Astrocyte of the hippocampus (primary cell): ENCODE results near the gene SURF1.
A peak's percentile ranks its signal among the peaks of the same experiment; 100 is the strongest.
"Not testable (repeated sequence)": the region's sequence is repeated elsewhere in the genome, so short reads cannot be mapped to it uniquely, and the experiment has no call there.

Experiments used
- DNase-seq: peaks from one replicate; pipeline ENCODE4 v3.0.0; 2011; ENCODE audit warnings: low read depth, low spot score

Gene SURF1

DNA sequence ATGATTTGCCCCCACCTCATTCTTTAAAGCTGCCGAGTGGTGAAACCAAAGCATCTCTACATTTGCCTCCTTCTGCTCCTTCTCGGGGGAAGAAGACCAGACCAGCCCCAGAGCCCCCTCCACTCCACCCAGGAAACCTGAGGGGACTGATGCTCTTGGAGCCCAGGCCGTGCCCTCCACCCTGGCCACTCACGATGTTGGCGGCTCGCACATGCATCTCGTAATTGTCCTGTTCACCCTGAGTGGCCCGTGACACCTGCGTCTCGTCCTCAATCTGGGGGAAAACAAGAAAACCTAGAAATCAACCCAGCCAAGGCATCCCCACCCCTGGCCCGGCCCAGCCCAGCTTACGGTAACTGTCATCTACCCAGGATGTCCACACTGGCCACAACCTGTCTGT lies 11.3 kb downstream of the SURF1 start:
- no peak for DNase-seq

- DNase-seq, result no peak
Observed at GRCh38 chr9:133344071-133344470, 12.2 kb downstream of the SURF1 start.

GRCh38 chr9:133342570-133342969 lies 13.7 kb downstream of the SURF1 start:
- no peak for DNase-seq

DNA sequence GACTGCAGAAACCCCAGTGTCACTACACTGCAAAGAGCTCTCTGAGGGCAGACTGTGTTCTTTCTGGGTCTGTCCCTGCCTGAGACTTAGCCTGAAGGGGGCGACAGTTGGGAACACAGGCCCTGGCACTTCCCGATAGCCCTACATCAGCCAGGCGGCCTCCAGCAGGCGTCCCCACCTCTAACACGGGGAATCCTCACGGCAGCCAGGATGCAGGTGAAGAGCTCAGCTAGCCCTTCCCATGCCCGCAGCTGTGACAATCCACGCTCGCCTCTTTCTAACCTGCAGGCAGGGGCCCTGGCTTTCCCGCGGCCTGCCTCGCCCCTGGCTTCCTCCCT lies 14.2 kb downstream of the SURF1 start:
- no peak for DNase-seq

- DNase-seq, result no peak
Observed at GRCh38 chr9:133341369-133342068, 14.8 kb downstream of the SURF1 start.

- no peak for DNase-seq
Observed at GRCh38 chr9:133340916-133341315, 15.4 kb downstream of the SURF1 start.

- DNase-seq, result no peak
Observed at GRCh38 chr9:133340256-133340655, 16.0 kb downstream of the SURF1 start.

- DNase-seq, result no peak
Observed at GRCh38 chr9:133339641-133340040, 16.6 kb downstream of the SURF1 start.

GRCh38 chr9:133335924-133336811 lies 20.1 kb downstream of the SURF1 start, which contains the start of gene SURF6:
SURF6 (minus strand) TSS chr9:133336188; CDS start chr9:133336132, 56 bp downstream.
- DNase-seq, result peak; percentile 97

DNA sequence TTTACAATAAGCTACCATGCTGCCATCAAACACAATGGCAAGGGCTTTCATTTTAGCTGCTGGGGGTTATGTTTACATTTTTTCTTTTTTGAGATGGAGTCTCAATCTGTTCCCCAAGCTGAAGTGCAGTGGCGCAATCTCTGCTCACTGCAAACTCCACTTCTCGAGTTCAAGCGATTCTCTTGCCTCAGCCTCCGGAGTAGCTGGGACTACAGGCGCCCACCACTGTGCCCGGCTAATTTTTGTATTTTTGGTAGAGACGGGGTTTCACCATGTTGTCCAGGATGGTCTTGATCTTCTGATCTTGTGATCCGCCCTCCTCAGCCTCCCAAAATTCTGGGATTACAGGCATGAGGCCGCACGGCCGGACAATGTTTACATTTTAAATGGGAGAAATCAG lies 21.4 kb downstream of the SURF1 start:
- not testable (repeated sequence) for DNase-seq

- no peak for DNase-seq
Observed at GRCh38 chr9:133334161-133334560, 22.1 kb downstream of the SURF1 start.

GRCh38 chr9:133333566-133333965 lies 22.7 kb downstream of the SURF1 start:
- DNase-seq, result no peak

GRCh38 chr9:133333011-133333410 lies 23.3 kb downstream of the SURF1 start:
- no peak for DNase-seq

DNA sequence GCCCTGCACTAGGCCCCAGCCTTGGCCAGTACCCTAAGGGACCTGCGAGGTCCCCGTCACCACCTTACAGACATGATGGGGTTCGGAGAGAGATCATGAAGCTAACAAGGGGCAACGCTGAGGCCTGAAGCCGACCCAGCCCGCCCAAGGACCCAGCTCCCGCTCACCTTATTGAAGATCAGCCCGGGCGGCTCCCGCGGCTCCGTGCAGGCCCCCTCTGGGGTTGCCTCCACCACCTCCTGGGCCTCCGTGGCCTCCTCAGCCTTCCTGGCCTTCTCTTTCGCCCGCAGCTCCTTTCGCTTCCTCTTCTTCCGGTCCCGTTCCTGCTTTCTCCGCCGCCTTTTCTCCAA lies 23.9 kb downstream of the SURF1 start:
- DNase-seq, result no peak

DNA sequence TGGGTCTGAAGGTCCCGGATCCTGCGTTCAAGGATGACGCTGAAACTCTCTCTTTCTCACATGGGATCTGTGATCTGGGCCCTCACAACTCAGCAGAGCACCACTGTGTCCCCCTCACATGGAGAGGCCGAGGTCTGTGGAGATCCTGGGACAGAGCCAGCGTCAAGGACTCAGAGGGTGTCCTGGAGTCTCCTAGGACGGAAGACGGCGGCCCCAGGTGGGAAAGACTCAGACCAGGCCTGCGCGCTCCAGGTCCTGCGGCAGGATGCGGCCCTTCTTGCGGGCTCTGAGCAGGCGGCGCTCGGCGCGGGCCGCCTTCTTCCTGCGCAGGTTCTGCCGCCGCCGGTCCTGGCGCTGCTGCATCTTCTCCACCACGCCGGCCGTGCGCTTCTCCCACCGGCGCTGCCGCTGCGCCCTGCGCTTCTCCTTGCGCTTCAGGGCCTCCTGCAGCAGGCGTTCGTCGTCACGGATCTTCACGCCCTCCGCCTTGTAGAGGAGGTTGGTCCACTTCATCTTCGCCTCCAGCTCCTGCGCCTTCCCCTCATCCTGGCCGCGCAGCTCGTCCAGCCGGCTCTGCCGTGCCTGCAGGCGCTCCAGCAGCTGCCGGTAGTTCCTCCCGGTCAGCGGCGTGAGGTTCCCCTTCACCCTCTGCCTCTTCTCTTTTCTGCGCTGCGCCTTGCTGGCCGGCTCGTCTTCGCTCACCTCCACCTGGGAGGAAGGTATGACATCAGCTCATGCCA lies 24.5 kb downstream of the SURF1 start:
- DNase-seq, result no peak

- DNase-seq, result no peak
Observed at GRCh38 chr9:133331221-133331620, 25.1 kb downstream of the SURF1 start.

- peak; percentile 46 for DNase-seq
Observed at GRCh38 chr9:133329306-133330156, 26.8 kb downstream of the SURF1 start.

- DNase-seq, result no peak
Observed at GRCh38 chr9:133327834-133328484, 28.3 kb downstream of the SURF1 start.

DNA sequence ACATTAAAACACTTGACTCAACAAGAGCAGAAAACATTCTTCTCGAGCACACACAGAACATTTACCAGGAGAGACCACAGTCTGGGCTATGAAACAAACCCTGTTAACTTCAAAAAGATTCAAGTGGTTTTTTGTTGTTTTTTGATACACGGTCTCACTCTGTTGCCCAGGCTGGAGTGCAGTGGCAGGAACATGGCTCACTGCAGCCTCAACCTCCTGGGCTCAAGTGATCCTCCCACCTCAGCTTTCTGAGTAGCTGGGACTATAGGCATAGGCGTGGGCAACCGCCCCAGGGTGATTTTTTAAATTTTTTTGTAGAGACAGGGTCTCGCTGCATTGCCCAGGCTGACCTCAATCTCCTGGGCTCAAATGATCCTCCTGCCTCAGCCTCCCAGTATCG lies 29.3 kb downstream of the SURF1 start:
- not testable (repeated sequence) for DNase-seq

- DNase-seq, result no peak
Observed at GRCh38 chr9:133323991-133324703, 32.1 kb downstream of the SURF1 start.
